GM18502 (cell line): ENCODE measurements around the gene TSPAN16.

Source experiments
- ATAC-seq: cut with Tn5 transposase; IDR thresholded peaks from one replicate; pipeline ENCODE4 v1.9.1; 2021; ENCODE audit warnings: mild to moderate bottlenecking; ENCODE audit not compliant: unreplicated experiment, poor library complexity

The TSPAN16 gene

GRCh38 chr19:11267316-11268085, 28.5 kb upstream of the TSPAN16 start:
- ATAC-seq: no peak

- no peak for ATAC-seq
Observed at GRCh38 chr19:11268783-11269267, 27.1 kb upstream of the TSPAN16 start.

- ATAC-seq: no peak
Observed at GRCh38 chr19:11269408-11269807, 26.6 kb upstream of the TSPAN16 start.

- no peak for ATAC-seq
Observed at GRCh38 chr19:11273296-11273695, 22.7 kb upstream of the TSPAN16 start.

GRCh38 chr19:11273989-11274388, 22.0 kb upstream of the TSPAN16 start:
- ATAC-seq: no peak

GRCh38 chr19:11274533-11275086, 21.4 kb upstream of the TSPAN16 start:
- no peak for ATAC-seq

GRCh38 chr19:11278670-11279069, 17.3 kb upstream of the TSPAN16 start:
- no peak for ATAC-seq

GRCh38 chr19:11279505-11280236, 16.3 kb upstream of the TSPAN16 start:
- ATAC-seq: no peak

- no peak for ATAC-seq
Observed at GRCh38 chr19:11281356-11282049, 14.5 kb upstream of the TSPAN16 start.

GRCh38 chr19:11284515-11284914, 11.4 kb upstream of the TSPAN16 start:
- ATAC-seq: no peak

GRCh38 chr19:11286312-11286974, 9.5 kb upstream of the TSPAN16 start:
- no peak for ATAC-seq

GRCh38 chr19:11288349-11288748, 7.6 kb upstream of the TSPAN16 start:
- ATAC-seq: no peak

GRCh38 chr19:11290256-11290655, 5.7 kb upstream of the TSPAN16 start:
- ATAC-seq: no peak

- ATAC-seq: no peak
Observed at GRCh38 chr19:11291415-11291814, 4.5 kb upstream of the TSPAN16 start.

- no peak for ATAC-seq
Observed at GRCh38 chr19:11291991-11292390, 4.0 kb upstream of the TSPAN16 start.

- no peak for ATAC-seq
Observed at GRCh38 chr19:11293433-11294389, 2.2 kb upstream of the TSPAN16 start.

GRCh38 chr19:11295180-11295579, 780 bp upstream of the TSPAN16 start:
- no peak for ATAC-seq

- ATAC-seq: no peak
Observed at GRCh38 chr19:11296264-11296663, 304 bp downstream of the TSPAN16 start.
